Activated B cell treated with CpG ODN at 0.5 μM for 24 hours (primary cell): ENCODE data around the gene EPX. TPM values are rescaled to one million over a fixed set of nuclear protein-coding genes. Genes with fewer than 3 reads are reported as not detected.

ENCODE experiments used
- ATAC-seq: fragments of 200-7000 bp; cut with Tn5 transposase; one replicate; pipeline ENCODE4 v1.10.0; 2021; ENCODE audit warnings: low read depth, mild to moderate bottlenecking, moderate library complexity
- CTCF ChIA-PET: fragments of 350-600 bp; sonication (Branson Sonifier 250); formaldehyde crosslinking; loops from one replicate; lab custom pipeline; 2021; ENCODE audit warnings: antibody characterized with exemption; lab: Charles Lee
- POLR2A ChIA-PET: fragments of 350-600 bp; sonication (Branson Sonifier 250); formaldehyde crosslinking; loops from one replicate; lab custom pipeline; 2021; ENCODE audit warnings: antibody characterized with exemption; lab: Charles Lee
- DNase-seq: peaks from one replicate; pipeline ENCODE4 v3.0.0; 2022
- H3K27ac Mint-ChIP-seq: one replicate; pipeline ENCODE4 v1.8.0; 2020; ENCODE audit warnings: mixed read lengths
- H3K27me3 Mint-ChIP-seq: one replicate; pipeline ENCODE4 v1.8.0; 2021; ENCODE audit warnings: mixed read lengths
- H3K36me3 Mint-ChIP-seq: one replicate; pipeline ENCODE4 v1.8.0; 2021; ENCODE audit warnings: low read depth, mixed read lengths
- H3K4me1 Mint-ChIP-seq: one replicate; pipeline ENCODE4 v1.8.0; 2021; ENCODE audit warnings: mixed read lengths
- H3K4me3 Mint-ChIP-seq: one replicate; pipeline ENCODE4 v1.8.0; 2020; ENCODE audit warnings: mild to moderate bottlenecking, mixed read lengths
- H3K9me3 Mint-ChIP-seq: one replicate; pipeline ENCODE4 v1.8.0; 2020; ENCODE audit warnings: mixed read lengths
- CTCF ChIP-seq: fragments of 200-600 bp; IDR thresholded peaks from one replicate; pipeline ENCODE4 v1.8.0; 2022; ENCODE audit warnings: antibody characterized with exemption, mild to moderate bottlenecking
- intact Hi-C: fragments of 100-400 bp; cut with micrococcal nuclease; formaldehyde crosslinking; loops from one replicate; pipeline ENCODE4 v1.15.1; 2024
- total RNA-seq: library from RNA; stranded (reverse); gene quantifications from 2 replicates; pipeline ENCODE4 v1.2.3, GENCODE V29; 2022

Gene EPX
- total RNA-seq, 1 donor from 2014 or later, result not detected

GRCh38 chr17:58184986-58185761 is 7.4 kb upstream of the EPX start:
- H3K36me3 Mint-ChIP-seq, result no peaks in the 10 kb centered on the region
- TF ChIP-seq CTCF, result no peak
- ChIA-PET CTCF (no interaction called here), POLR2A (no interaction called here)
- DNase-seq (no peak), ATAC-seq (no peak)
- no peak overlapping the region for H3K4me3 Mint-ChIP-seq
- peaks cover 23% of the 10 kb centered on the region for H3K4me1 Mint-ChIP-seq
- H3K9me3 Mint-ChIP-seq, result no peaks in the 10 kb centered on the region
- intact Hi-C loops, result no loop called here
- no peak overlapping the region for H3K27ac Mint-ChIP-seq
- peaks cover 13% of the 10 kb centered on the region for H3K27me3 Mint-ChIP-seq

GRCh38 chr17:58186591-58186990 is 5.9 kb upstream of the EPX start:
- H3K27me3 Mint-ChIP-seq, result peaks cover 12% of the 10 kb centered on the region
- DNase-seq (no peak), ATAC-seq (no peak)
- no peaks in the 10 kb centered on the region for H3K9me3 Mint-ChIP-seq
- intact Hi-C loops, result no loop called here
- H3K4me3 Mint-ChIP-seq, result no peak overlapping the region
- CTCF ChIA-PET, result interaction anchor here (1.3 kb wide), 1 partner anchor 63 kb away, joined by 3 read pairs; no protein-coding TSS in a partner anchor
- POLR2A ChIA-PET, result no interaction called here
- no peak for TF ChIP-seq CTCF
- H3K27ac Mint-ChIP-seq, result no peak overlapping the region
- H3K36me3 Mint-ChIP-seq, result no peaks in the 10 kb centered on the region
- peaks cover 16% of the 10 kb centered on the region for H3K4me1 Mint-ChIP-seq

- TF ChIP-seq CTCF, result no peak
Measured at GRCh38 chr17:58187063-58187462, 5.5 kb upstream of the EPX start.

GRCh38 chr17:58187675-58188074 is 4.9 kb upstream of the EPX start:
- no peak for TF ChIP-seq CTCF
- H3K27me3 Mint-ChIP-seq, result peaks cover 12% of the 10 kb centered on the region
- no peak overlapping the region for H3K4me3 Mint-ChIP-seq
- H3K4me1 Mint-ChIP-seq, result peaks cover 16% of the 10 kb centered on the region
- intact Hi-C loops, result no loop called here
- DNase-seq, result no peak
- no peak for ATAC-seq
- H3K27ac Mint-ChIP-seq, result no peak overlapping the region
- POLR2A ChIA-PET, result no interaction called here
- no peaks in the 10 kb centered on the region for H3K36me3 Mint-ChIP-seq
- CTCF ChIA-PET, result no interaction called here
- H3K9me3 Mint-ChIP-seq, result no peaks in the 10 kb centered on the region

More at GRCh38 chr17:58187063-58187462, 5.5 kb upstream of the EPX start:
- ChIA-PET CTCF (interaction anchor here (1.3 kb wide), 1 partner anchor 63 kb away, joined by 3 read pairs; no protein-coding TSS in a partner anchor), POLR2A (no interaction called here)
- intact Hi-C loops, result no loop called here
- no peaks in the 10 kb centered on the region for H3K36me3 Mint-ChIP-seq
- peaks cover 12% of the 10 kb centered on the region for H3K27me3 Mint-ChIP-seq
- ATAC-seq (no peak), DNase-seq (no peak)
- no peaks in the 10 kb centered on the region for H3K9me3 Mint-ChIP-seq
- H3K4me1 Mint-ChIP-seq, result peaks cover 16% of the 10 kb centered on the region
- no peak overlapping the region for H3K4me3 Mint-ChIP-seq
- no peak overlapping the region for H3K27ac Mint-ChIP-seq

GRCh38 chr17:58189436-58190146 is 2.9 kb upstream of the EPX start:
- no peak overlapping the region for H3K27ac Mint-ChIP-seq
- no peak for ATAC-seq
- H3K9me3 Mint-ChIP-seq, result no peaks in the 10 kb centered on the region
- DNase-seq, result no peak
- H3K4me3 Mint-ChIP-seq, result no peak overlapping the region
- peaks cover 16% of the 10 kb centered on the region for H3K4me1 Mint-ChIP-seq
- TF ChIP-seq CTCF, result no peak
- intact Hi-C loops, result no loop called here
- CTCF ChIA-PET, result no interaction called here
- POLR2A ChIA-PET, result no interaction called here
- peaks cover 12% of the 10 kb centered on the region for H3K27me3 Mint-ChIP-seq
- H3K36me3 Mint-ChIP-seq, result no peaks in the 10 kb centered on the region
